GM19238 (cell line): ENCODE data around the gene HACD4.

Experiments
- DNase-seq: peaks from one replicate; pipeline ENCODE4 v3.0.0; 2011; ENCODE audit warnings: low spot score; ENCODE audit not compliant: insufficient read length

HACD4 gene

GRCh38 chr9:21031091-21031807, at the start of gene HACD4:
Gene HACD4, minus strand, starts transcription at chr9:21031640. Its CDS starts 50 bp downstream, at chr9:21031590.
- peak; percentile 58 for DNase-seq

GRCh38 chr9:21080793-21081192, 49.4 kb upstream of the HACD4 start:
- DNase-seq: no peak

GRCh38 chr9:21078702-21079101, 47.3 kb upstream of the HACD4 start:
- no peak for DNase-seq

- no peak for DNase-seq
Observed at GRCh38 chr9:21077781-21078180, 46.3 kb upstream of the HACD4 start, which contains the start of gene IFNB1. Gene IFNB1, minus strand, starts transcription at chr9:21077942. Its CDS starts 73 bp downstream, at chr9:21077869.

- DNase-seq: no peak
Observed at GRCh38 chr9:21075484-21075883, 44.0 kb upstream of the HACD4 start.

GRCh38 chr9:21070906-21071305, 39.5 kb upstream of the HACD4 start:
- DNase-seq: no peak

- no peak for DNase-seq
Observed at GRCh38 chr9:21070171-21070571, 38.7 kb upstream of the HACD4 start.

- DNase-seq: no peak
Observed at GRCh38 chr9:21060919-21061561, 29.6 kb upstream of the HACD4 start.

- DNase-seq: no peak
Observed at GRCh38 chr9:21056931-21057330, 25.5 kb upstream of the HACD4 start.

GRCh38 chr9:21053851-21054250, 22.4 kb upstream of the HACD4 start:
- DNase-seq: no peak

GRCh38 chr9:21047281-21047691, 15.8 kb upstream of the HACD4 start:
- no peak for DNase-seq

- no peak for DNase-seq
Observed at GRCh38 chr9:21043841-21044240, 12.4 kb upstream of the HACD4 start.

GRCh38 chr9:21042466-21042865, 11.0 kb upstream of the HACD4 start:
- DNase-seq: no peak

GRCh38 chr9:21039302-21039701, 7.9 kb upstream of the HACD4 start:
- DNase-seq: no peak

GRCh38 chr9:21037278-21037677, 5.8 kb upstream of the HACD4 start:
- no peak for DNase-seq

GRCh38 chr9:21031808-21032183, 356 bp upstream of the HACD4 start:
- DNase-seq: no peak

GRCh38 chr9:21030389-21031035, 928 bp downstream of the HACD4 start:
- DNase-seq: peak; percentile 36

GRCh38 chr9:21029661-21030060, 1.8 kb downstream of the HACD4 start:
- no peak for DNase-seq

- DNase-seq: no peak
Observed at GRCh38 chr9:21028466-21028865, 3.0 kb downstream of the HACD4 start.

- no peak for DNase-seq
Observed at GRCh38 chr9:21027295-21027694, 4.1 kb downstream of the HACD4 start.

- DNase-seq: no peak
Observed at GRCh38 chr9:21023861-21024260, 7.6 kb downstream of the HACD4 start.

- DNase-seq: no peak
Observed at GRCh38 chr9:21018177-21018576, 13.3 kb downstream of the HACD4 start.
